Transverse colon (tissue), 4 donors: Measurements from ENCODE around the gene ARPP19. TPM values are rescaled to one million over a fixed set of nuclear protein-coding genes. Genes with fewer than 3 reads are reported as not detected.

Experiments used
- DNase-seq: peaks from one replicate; pipeline ENCODE4 v3.0.0-alpha.2; 2019
- H3K27ac ChIP-seq, 4 donors: fragments of 200-600 bp; sonication (generic); 2 replicates each; pipeline ENCODE4 v1.5.1; 2016 to 2018; ENCODE audit warnings: inconsistent platforms in 4 of 4
- H3K27me3 ChIP-seq: fragments of 200-600 bp; sonication (generic); 2 replicates; pipeline ENCODE4 v1.5.1; 2017; ENCODE audit warnings: inconsistent platforms
- H3K36me3 ChIP-seq, 4 donors: fragments of 200-600 bp; sonication (generic); 2 replicates each; pipeline ENCODE4 v1.5.1; 2017 to 2019; ENCODE audit warnings: inconsistent platforms in 4 of 4
- H3K4me1 ChIP-seq, 4 donors: fragments of 200-600 bp; sonication (generic); 2 replicates each; pipeline ENCODE4 v1.5.1; 2017 to 2020; ENCODE audit warnings: inconsistent platforms in 4 of 4
- H3K4me3 ChIP-seq, 4 donors: fragments of 200-600 bp; sonication (generic); 1 replicate in 1 of 4; 2 replicates in 3 of 4; pipeline versions ENCODE4 v1.5.1 to v1.6.1; 2017 to 2019; ENCODE audit warnings: inconsistent platforms in 4 of 4
- H3K9me3 ChIP-seq, 2 donors: fragments of 200-600 bp; sonication (generic); 2 replicates each; pipeline ENCODE4 v1.5.1; 2017 to 2019; ENCODE audit warnings: inconsistent platforms in 2 of 2
- EP300 ChIP-seq: sonication (generic); formaldehyde crosslinking; IDR thresholded peaks from one replicate; pipeline ENCODE4 v1.6.1; 2017; ENCODE audit warnings: antibody characterized with exemption, low read depth
- POLR2A ChIP-seq: fragments of 450-650 bp; IDR thresholded peaks from one replicate; pipeline ENCODE4 v1.6.1; 2016; ENCODE audit warnings: antibody characterized with exemption, mild to moderate bottlenecking, moderate library complexity
- POLR2AphosphoS5 ChIP-seq, 3 donors: sonication (generic); formaldehyde crosslinking; IDR thresholded peaks; one replicate each; pipeline ENCODE4 v1.6.1; 2016; ENCODE audit warnings: antibody characterized with exemption in 3 of 3
- WGBS, 2 donors: methylation state at CpG; one replicate each; pipeline ENCODE4 v1.1.5; 2018; ENCODE audit warnings: low coverage in 1 of 2; 5-methylcytosine and 5-hydroxymethylcytosine counted together
- in situ Hi-C, 4 donors: fragments of 200-750 bp; cut with MboI; loops; one replicate each; pipeline versions ENCODE4 v1.15.0 to v1.15.1; 2017; ENCODE audit warnings: low sequenced_read_pairs in 3 of 4, low pct_ligation_motif_present in 1 of 4, low pct_unique_long_range_greater_than_20kb in 1 of 4
- intact Hi-C: fragments of 100-400 bp; cut with DNase I; formaldehyde crosslinking; loops from one replicate; pipeline ENCODE4 v1.15.1; 2023; ENCODE audit warnings: low total_unique reads
- total RNA-seq, 4 donors: library from RNA; depleted of rRNA; stranded (reverse); fragments of >200 nt; gene quantifications; one replicate each; pipeline ENCODE4 v1.1.0, GENCODE V29; 2016
- TF ChIP-seq, protein P1 (sequence below), 5 experiments: fragments of 200-600 bp in 3 of 5; fragments of 450-650 bp in 2 of 5; sonication (generic) in 3 of 5; IDR thresholded peaks; 1 replicate in 2 of 5; 2 replicates in 3 of 5; pipeline ENCODE4 v1.5.1; 2016 to 2017; ENCODE audit warnings: antibody characterized with exemption in 5 of 5, inconsistent platforms in 3 of 5, mild to moderate bottlenecking in 2 of 5, moderate library complexity in 1 of 5

Gene ARPP19, protein sequence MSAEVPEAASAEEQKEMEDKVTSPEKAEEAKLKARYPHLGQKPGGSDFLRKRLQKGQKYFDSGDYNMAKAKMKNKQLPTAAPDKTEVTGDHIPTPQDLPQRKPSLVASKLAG
- 10 to 100 TPM; 33.8 to 92.4 (median 55.4) TPM for total RNA-seq

- TF ChIP-seq EP300 = no peak
- TF ChIP-seq, protein P1, sequence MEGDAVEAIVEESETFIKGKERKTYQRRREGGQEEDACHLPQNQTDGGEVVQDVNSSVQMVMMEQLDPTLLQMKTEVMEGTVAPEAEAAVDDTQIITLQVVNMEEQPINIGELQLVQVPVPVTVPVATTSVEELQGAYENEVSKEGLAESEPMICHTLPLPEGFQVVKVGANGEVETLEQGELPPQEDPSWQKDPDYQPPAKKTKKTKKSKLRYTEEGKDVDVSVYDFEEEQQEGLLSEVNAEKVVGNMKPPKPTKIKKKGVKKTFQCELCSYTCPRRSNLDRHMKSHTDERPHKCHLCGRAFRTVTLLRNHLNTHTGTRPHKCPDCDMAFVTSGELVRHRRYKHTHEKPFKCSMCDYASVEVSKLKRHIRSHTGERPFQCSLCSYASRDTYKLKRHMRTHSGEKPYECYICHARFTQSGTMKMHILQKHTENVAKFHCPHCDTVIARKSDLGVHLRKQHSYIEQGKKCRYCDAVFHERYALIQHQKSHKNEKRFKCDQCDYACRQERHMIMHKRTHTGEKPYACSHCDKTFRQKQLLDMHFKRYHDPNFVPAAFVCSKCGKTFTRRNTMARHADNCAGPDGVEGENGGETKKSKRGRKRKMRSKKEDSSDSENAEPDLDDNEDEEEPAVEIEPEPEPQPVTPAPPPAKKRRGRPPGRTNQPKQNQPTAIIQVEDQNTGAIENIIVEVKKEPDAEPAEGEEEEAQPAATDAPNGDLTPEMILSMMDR (IDR thresholded peaks at IDR 0.05) = peak in 3 of 5 experiments; percentile 11 to 20 (median 19)
- TF ChIP-seq POLR2A = peak; percentile 79
- TF ChIP-seq POLR2AphosphoS5 (IDR thresholded peaks at IDR 0.05) = peak; percentile 68 to 90 (median 76)
- 8 to 16% methylated on average over 23 to 57 of the region's 82 CpGs for WGBS, 2 donors
- intact Hi-C loops = no loop called here
These were observed at the start of gene ARPP19 for GRCh38 chr15:52568601-52569585. ARPP19 (minus strand) TSS chr15:52569030; CDS start chr15:52568892, 138 bp downstream.

GRCh38 chr15:52617026-52617425 lies 48.2 kb upstream of the ARPP19 start:
- DNase-seq = no peak
- in situ Hi-C loops (loop anchor here in 1 of 4 donors (25.0 kb wide), 1 partner anchor 120 kb away; no protein-coding TSS in a partner anchor), intact Hi-C loops (no loop called here)
- Histone ChIP-seq H3K27me3 (no peaks in the 10 kb centered on the region), H3K27ac (no peak overlapping the region), H3K4me3 (no peak overlapping the region), H3K4me1 (no peaks in the 10 kb centered on the region), H3K36me3 (peaks cover 0 to 25% (median 12%) of the 10 kb centered on the region in 4 donors), H3K9me3 (no peaks in the 10 kb centered on the region)
- no peak for TF ChIP-seq POLR2AphosphoS5 (IDR thresholded peaks at IDR 0.05)
- TF ChIP-seq POLR2A = no peak
- no peak for TF ChIP-seq EP300
- TF ChIP-seq, protein P1 (IDR thresholded peaks at IDR 0.05) = no peak
- WGBS, 2 donors = 88 to 90% methylated on average over 1 of the region's 1 CpG

More at GRCh38 chr15:52568601-52569585, at the start of gene ARPP19:
- Histone ChIP-seq H3K27ac (peak within 1 kb of the TSS; percentile 94 to 99 (median 96)), H3K4me3 (peak within 1 kb of the TSS; percentile 63 to 87 (median 78)), H3K27me3 (no peaks in the 10 kb centered on the region), H3K4me1 (peaks cover 12 to 39% (median 21%) of the 10 kb centered on the region in 4 donors), H3K36me3 (no peaks in the 10 kb centered on the region), H3K9me3 (no peaks in the 10 kb centered on the region)
- in situ Hi-C loops = no loop called here
- peak; percentile 93 for DNase-seq

DNA sequence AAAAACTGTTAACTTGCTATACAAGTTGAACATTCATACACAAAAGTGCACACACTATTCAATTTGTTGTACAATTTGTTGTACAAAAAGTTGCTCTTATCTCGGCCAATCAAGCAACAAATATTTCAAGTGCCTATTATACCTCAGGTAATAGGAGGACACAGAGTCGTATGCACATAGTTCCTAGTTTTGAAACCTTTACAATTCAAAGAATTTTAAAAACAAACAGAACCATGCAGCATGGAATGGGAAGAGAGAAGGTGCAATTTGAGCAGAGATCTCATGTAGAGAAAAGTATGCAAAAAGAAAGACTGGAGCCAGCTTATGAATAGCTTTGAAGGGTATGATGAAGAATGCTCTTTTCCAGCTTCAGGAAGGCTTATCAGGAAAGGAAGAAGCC lies 46.5 kb upstream of the ARPP19 start:
- 77 to 94% methylated on average over 2 of the region's 2 CpGs for WGBS, 2 donors
- intact Hi-C loops (no loop called here), in situ Hi-C loops (loop anchor here in 1 of 4 donors (25.0 kb wide), 1 partner anchor 122 kb away; no protein-coding TSS in a partner anchor)
- no peaks in the 10 kb centered on the region for H3K4me1 ChIP-seq
- H3K9me3 ChIP-seq = no peaks in the 10 kb centered on the region
- no peak overlapping the region for H3K4me3 ChIP-seq
- H3K27me3 ChIP-seq = no peaks in the 10 kb centered on the region
- H3K36me3 ChIP-seq = peaks cover 0 to 34% (median 15%) of the 10 kb centered on the region in 4 donors
- DNase-seq = no peak
- H3K27ac ChIP-seq = no peak overlapping the region
- TF ChIP-seq POLR2AphosphoS5 (IDR thresholded peaks at IDR 0.05) = no peak
- no peak for TF ChIP-seq EP300
- TF ChIP-seq POLR2A = no peak
- TF ChIP-seq, protein P1 (IDR thresholded peaks at IDR 0.05) = no peak

- in situ Hi-C loops = loop anchor here in 1 of 4 donors (25.0 kb wide), 1 partner anchor 128 kb away; no protein-coding TSS in a partner anchor
- H3K36me3 ChIP-seq = peaks cover 0 to 71% (median 26%) of the 10 kb centered on the region in 4 donors
- no peak overlapping the region for H3K4me3 ChIP-seq
- intact Hi-C loops = no loop called here
- TF ChIP-seq POLR2AphosphoS5 (IDR thresholded peaks at IDR 0.05) (no peak), POLR2A (no peak), EP300 (no peak)
- TF ChIP-seq, protein P1 (IDR thresholded peaks at IDR 0.05) = no peak
- no peaks in the 10 kb centered on the region for H3K9me3 ChIP-seq
- no peaks in the 10 kb centered on the region for H3K27me3 ChIP-seq
- DNase-seq = no peak
- 92% methylated on average over 4 to 5 of the region's 5 CpGs for WGBS, 2 donors
- no peak overlapping the region for H3K27ac ChIP-seq
- H3K4me1 ChIP-seq = no peaks in the 10 kb centered on the region
These were observed 40.8 kb upstream of the ARPP19 start for GRCh38 chr15:52609593-52609992.
